Measurements from ENCODE around the gene TMEM150B.

TMEM150B gene

DNA sequence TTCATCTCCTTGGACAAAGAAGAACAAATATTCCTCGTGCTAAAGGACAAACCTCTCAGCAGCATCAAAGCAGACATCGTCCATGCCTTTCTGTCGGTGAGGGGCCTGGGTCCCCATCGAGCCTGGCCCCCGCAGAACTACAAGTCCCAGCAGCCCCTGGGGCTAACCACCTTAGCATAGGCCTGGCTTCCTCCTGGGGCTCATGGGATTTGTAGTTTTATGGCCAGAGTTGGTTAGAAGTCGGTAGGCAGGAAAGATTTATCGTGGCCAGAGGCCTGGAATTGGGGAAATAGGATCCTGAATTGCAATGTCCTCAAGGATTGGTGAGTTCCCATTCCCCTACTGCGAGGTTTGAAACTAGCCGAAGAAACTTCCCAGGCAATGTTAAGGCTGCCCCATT is 19.6 kb downstream of the TMEM150B start:
- DNase-seq: peak; percentile 16 to 53

DNA sequence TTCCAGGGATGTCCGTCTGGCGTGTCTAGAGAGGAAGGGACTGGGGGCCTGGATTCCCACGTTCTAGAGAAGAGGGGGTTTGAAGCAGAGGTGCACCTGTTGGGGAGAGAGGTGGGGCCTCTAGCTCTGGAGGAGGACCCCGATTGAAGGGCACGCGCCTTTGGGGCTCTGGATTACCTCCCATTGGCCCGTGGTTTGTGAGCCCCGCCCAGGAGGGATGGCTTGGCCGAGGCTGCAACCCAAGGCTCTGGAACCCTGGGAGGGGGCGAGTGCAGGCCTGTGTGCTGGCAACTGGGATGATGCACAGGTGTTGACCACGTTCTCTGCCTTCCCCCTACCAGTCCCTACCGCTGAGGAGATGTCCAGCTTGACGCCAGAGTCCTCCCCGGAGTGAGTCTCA is 20.2 kb downstream of the TMEM150B start:
- no peak for DNase-seq

DNA sequence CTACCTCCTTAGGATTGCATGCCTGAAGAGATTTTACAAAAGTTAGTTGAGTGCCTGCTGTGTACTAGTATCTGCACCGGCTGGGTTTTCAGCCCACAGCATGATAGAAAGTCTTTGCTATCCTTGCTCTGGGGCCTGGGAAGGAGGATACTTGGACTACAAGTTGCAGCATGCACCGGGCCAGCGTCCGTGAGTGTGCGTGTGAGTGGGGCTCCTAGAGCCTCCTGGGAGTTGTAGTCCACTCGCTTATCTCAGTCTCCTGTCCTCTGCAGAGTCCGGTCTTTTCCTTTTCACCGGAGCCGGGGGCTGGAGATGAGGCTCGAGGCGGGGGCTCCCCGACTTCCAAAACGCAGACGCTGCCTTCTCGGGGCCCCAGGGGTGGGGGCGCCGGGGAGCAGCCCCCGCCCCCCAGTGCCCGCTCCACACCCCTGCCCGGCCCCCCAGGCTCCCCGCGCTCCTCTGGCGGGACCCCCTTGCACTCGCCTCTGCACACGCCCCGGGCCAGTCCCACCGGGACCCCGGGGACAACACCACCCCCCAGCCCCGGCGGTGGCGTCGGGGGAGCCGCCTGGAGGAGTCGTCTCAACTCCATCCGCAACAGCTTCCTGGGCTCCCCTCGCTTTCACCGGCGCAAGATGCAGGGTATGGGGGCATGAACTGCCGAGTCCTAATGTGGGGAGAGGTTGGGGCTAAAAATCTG is 20.7 kb downstream of the TMEM150B start:
- peak; percentile 18 to 39 for DNase-seq

DNA sequence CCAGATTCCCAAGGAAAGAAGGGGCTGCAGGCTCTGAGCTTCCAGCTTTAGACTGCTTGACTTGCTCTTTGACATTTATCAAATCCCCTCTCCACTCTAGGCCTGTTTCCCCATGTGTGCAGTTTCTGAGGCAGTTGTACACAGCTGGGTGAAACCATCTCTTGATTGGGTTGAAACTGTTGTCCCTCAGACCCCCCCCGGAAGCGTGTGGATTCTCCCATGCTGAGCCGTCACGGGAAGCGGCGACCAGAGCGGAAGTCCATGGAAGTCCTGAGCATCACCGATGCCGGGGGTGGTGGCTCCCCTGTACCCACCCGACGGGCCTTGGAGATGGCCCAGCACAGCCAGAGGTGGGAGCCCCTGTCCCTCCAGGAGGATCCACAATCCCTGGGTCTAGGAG is 21.7 kb downstream of the TMEM150B start:
- no peak for DNase-seq

DNA sequence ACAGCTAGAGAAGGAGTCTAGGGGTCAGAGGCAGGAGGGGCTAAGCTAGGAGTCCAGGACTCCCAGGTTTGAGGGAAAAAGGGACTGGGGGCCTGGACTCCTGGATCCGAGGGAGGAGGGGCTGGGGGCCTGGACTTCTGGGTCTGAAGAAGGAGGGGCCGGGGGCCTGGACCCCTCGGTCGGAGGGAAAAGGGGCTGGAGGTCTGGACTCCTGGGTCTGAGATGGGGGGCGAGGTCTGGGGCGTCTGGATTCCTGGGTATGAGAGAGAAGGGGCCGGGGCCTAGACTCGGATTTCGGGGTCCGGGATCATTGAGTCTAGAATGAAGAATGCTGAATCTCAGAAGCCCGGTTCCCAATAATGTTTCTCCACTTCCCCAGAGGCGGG is 22.8 kb downstream of the TMEM150B start:
- no peak for DNase-seq

DNA sequence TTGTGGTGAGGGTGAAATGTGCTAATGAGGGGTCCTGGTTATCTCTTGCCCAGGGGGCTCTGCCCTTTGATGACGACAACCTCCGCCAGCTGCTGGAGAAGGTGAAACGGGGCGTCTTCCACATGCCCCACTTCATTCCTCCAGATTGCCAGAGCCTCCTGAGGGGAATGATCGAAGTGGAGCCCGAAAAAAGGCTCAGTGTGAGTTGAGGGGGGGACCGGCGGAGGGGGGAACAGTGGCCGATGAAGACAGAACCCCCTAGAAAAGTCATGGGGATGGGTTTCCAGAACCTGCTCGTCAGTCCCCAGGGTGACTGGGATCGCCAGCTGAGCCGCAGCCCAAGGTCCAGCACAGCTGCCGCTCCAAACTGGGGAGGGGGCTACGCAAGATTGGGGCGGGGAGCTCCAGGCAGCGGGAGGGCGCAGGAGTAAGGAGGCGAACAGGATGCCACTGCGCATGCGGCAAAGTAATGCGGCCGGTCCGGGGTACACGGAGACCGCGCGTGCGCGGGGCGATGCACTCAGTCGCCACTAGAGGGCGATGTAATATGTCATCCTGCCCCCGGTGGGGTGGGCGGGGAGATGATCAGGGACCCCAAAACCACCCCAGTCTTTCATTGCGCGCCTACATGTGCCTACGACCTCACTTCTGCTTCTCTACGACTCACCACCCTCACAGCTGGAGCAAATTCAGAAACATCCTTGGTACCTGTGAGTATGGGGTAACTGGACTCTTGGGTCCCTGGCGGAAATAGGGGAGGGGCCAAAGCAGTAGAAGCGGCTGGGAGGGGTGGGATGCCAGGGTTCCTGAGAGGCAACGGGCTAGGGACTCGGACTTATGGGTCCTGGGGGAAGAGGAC is 23.5 kb downstream of the TMEM150B start:
- peak; percentile 82 to 90 for DNase-seq

DNA sequence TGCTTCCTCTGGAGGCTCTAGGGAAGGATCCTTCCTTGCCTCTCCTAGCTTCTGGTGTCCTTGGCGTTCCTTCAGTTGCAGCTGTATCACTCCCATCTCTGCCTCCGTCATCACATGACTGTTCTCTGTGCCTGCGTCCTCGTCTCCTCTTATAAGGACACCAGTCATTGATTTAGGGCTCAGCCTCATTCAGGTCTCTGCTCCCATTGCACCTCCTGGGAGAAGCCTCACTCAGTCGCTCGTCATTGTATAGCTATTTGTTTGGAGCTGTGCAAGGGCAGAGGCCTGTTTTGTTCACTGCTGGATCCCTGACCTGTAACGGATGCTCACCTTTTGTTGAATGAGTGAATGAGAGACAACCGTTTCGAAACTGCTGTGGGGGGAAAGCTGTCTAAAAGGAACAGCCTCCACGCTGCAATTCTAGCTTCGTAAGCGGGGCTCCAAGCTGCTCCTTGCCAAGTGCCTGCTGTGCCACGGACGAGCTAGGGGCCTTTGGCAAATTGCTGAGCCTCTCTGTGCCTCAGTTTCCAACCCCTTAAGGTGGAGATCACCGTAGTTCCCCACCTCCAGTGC is 24.2 kb downstream of the TMEM150B start:
- no peak for DNase-seq

DNA sequence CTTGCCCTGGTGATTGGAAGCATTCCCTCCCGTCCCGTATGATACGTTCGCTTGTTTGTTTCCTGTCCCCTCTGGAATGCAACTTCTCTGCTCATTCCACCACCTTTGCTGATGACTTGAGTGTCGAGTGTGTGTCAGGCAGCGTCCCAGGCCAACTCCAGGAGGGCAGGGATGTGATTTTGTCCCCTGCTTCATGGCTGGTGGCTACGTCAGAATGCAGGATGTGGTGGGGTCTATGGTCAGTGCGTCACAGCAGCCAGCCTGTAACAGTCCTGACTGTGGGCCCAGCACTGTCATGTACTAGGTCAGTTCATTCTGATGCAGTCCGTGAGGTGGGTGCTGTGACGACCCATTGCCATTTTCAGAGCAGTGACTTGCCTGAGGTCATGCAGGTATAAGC is 25.1 kb downstream of the TMEM150B start:
- DNase-seq: no peak

DNA sequence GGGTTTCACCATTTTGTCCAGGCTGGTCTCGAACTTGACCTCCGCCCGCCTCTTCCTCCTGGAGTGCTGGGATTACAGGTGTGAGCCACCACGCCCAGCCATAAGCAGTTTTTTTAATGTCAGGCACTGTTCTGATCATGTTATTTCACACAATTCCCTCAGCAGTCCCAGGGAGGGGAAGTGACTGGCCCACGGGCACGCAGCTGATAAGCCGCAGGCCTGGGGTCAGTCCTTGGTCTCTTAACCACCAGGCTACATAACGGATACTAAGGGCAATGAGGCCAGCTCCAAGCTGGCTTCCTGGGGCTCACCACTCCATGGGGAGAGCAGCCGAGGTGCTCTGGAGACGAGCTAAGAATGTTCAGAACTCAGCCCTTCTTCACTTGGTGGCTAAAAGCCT is 27.9 kb downstream of the TMEM150B start:
- DNase-seq: peak in 1 of 2 donors; percentile 13

DNA sequence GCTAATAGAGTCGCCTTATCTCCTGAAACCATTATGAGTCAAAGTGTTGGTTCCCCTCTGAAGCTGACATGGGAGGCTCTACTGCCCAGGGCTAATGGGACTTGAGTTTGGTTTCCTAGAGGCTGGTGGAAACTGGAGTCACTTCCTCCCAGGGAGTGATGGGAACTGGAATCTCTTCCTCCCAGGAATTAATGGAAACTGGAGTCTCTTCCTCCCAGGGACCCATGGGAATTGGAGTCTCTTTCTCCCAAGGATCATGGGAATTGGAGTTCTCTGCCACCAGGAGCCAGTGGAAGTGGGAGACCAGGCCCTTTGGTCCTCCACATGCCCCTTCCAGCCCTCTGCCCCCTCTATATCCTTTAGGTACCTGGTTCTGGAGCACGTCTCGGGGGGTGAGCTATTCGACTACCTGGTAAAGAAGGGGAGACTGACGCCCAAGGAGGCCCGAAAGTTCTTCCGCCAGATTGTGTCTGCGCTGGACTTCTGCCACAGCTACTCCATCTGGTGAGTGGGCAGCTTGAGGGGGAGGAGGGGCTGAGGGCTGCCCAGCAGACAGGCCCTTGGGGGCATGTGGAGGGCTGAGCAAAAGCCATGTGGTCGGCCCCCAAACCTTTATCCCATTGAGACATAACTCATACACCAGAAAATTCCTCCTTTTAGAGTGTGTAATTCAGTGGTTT is 35.9 kb downstream of the TMEM150B start:
- no peak for DNase-seq

DNA sequence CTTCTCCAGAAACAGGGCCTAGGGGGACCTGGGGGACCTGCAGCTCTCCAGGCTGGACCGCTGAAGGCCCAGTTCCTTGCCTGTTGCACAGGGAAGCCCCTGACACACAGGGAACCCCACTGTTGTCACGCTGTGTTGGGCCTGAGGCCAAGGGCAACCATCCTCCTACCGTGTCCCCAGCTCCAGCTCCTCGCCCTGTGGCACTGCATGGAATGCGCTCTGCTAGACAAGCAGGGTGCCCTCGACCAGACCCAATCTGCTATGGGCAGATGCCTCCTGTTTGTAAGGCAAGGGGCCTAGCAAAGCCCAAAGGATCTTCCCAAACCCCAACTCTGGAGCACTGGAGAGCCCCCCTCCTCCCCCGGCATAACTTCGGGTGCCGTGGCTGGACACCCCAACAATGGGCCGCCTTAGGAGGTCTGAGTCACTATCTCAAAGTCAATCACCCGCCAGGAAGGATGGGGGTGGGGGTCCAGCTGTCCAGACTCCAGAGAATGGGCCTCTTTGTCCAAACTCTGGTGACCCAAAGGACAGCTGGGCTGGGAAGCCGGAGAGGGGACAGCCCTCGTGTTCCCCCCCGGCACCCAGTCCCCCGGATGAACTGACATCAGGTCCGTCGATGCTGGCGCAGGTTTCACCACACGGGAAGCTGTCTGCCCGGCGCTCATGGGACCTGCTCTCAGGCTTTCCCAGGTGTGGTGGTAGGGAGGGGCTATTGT is 37.6 kb downstream of the TMEM150B start:
- DNase-seq: no peak

DNA sequence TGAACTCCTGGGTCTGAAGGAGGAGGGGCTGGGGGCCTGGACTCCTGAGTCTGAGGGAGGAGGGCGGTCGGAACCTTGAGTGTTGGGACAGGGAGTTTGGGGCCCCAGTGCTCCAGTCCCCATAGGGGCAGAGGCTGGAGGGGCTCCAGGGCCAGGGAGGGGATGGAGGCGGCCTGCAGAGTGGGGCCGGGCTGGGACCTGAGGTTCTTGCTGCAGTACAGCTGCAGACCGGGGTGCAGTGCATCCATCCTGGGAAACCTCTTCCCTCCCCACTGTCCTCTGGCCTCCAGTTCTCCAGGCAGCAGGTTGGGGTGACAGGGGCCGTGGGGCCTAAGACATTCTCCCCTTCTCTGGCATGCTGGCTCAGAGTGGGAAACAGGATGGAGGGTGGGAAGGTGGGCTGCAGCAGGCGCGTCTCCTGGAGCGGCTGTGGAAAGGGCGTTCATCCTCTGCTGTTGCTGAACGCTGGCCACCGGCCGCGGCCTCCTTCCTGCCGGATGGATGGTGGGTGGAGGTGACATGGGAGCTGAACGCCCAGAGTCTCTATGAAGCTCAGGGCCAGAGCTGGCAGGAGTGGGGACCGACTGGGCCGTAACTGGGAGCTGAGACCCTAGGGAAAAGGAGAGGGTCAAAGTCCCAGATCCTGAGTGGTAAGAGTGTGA is 39.8 kb downstream of the TMEM150B start:
- no peak for DNase-seq

DNA sequence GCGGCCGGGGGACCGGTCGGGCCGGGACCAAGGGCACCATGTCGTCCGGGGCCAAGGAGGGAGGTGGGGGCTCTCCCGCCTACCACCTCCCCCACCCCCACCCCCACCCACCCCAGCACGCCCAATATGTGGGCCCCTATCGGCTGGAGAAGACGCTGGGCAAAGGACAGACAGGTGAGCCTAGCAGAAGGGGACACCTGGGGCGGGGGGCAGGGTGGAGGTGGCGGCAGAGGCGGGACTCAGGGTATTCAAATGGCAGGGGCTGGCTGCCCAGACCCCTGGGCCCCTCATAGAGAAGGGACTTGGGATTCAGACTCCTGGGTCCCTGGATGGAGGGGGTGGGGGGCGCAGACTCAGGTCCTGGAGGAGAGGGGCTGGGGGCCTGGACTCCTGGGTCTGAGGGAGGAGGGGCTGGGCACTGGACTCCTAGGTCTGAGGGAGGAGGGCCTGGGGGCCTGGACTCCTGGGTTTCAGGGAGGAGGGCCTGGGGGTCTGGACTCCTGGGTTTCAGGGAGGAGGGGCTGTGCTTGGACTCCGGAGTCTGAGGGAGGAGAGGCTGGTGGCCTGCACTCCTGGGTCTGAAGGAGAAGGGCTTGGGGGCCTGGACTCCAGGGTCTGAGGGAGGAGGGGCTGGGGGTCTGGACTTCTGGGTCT is 40.6 kb downstream of the TMEM150B start:
- no peak for DNase-seq

DNA sequence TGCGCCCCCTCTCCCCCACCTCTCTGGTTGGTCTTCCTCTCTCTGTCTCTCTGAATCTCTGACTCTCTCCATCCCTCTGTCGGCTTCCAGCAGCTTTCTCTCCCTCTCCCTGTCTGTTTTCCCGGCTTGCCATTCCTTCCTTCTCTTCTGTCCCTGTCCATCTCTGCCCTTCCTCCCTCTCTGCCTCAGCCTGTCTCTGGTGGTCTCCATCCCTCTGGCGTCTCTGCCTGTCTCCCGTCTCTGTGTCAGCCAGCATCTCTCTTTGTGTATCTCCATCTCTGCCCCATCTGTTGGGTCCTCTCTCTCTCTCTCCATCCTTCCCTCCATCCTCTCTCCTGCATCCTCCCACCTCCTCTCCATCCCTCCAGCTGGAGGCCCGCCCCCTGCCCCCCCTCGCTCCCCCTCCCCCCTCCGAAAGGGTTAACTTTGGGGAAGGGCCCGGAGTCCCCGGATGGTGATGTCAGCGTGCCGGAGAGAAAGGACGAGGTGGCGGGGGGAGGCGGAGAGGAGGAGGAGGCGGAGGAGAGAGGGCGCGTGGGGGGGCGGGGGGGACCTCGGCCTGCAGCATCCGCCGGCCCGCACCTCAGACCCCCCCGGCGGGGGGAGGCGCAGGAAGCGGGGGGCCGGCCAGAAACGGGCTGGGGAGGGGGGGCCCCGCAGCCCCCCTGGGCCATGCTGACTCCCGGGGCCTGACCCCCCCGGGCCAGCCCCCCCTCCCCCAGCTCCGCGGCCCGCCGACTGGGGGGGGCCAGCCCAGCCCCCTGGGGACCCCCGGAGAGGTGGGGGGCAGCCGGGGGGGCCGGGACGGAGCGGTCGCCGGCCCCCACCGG is 41.4 kb downstream of the TMEM150B start, which contains the start of gene BRSK1:
TSS of gene BRSK1 (plus strand) at position 450 of the 830 bp plus-strand sequence. CDS start 446 bp downstream, outside the sequence.
- no peak for DNase-seq

DNA sequence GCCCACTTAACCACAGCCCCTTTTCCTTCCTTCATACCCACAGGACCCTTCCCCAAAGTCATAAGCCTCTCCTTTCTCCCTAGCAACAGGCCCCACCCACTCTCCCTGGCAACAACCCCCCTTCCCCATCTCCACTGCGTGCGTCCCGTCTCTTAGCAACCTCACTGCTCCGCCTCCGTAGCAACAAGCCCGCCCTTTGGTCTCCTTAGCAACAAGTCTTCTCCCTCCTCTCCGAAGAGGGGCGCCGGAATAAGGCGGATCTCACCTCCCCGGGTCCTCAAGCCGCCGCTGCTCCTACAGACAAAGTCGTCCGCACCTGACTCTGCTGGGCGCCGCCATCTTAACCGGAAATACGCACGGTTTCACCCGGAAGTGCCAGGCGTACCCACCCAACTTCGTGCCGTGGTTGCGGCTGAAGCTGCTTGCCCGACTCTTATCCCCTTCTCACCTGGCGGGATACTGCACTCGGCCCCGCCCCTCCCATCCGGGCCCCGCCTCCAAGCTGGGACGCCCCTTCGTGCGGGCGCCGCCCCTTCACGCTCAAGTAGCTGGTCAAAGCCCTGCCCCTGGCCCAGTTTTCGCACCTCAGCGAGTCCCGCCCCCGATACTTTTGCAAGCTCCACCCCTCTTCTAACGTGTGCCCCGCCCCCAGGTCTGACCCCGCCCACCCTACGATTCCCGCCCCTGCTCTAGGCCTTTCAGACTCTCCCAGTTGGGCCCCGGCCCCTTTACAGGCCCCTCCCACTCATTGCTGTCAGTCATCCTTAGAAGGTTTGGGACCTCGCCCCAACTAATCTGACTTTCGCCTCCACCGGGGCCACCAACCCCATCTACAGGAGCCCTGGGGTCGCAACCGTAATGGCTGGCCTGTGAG is 45.1 kb downstream of the TMEM150B start, which contains the start of gene HSPBP1:
TSS of gene HSPBP1 (minus strand) at position 341 of the 874 bp plus-strand sequence. CDS start 502 bp downstream, outside the sequence.
- peak; percentile 84 to 89 for DNase-seq

DNA sequence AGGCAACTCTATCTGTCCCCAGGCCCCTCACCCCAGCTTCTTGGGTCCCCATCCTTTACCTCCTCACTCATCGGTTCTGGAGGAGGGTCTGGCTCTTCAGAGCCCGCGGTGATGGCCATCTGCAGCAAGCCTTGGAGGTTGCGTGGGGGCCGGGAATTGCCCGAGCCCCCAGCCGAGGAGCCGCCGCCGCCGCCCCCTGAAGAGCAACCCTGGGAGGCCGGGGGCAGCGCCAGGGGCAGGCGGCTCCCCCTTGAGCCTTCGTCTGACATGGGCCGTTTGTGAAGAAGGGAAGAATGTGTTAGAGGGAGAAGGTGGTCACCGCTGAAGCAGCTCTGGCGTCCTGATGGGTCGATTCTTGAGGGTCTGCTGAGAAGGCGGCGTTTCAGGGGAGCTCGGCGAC is 45.8 kb downstream of the TMEM150B start:
- no peak for DNase-seq

DNA sequence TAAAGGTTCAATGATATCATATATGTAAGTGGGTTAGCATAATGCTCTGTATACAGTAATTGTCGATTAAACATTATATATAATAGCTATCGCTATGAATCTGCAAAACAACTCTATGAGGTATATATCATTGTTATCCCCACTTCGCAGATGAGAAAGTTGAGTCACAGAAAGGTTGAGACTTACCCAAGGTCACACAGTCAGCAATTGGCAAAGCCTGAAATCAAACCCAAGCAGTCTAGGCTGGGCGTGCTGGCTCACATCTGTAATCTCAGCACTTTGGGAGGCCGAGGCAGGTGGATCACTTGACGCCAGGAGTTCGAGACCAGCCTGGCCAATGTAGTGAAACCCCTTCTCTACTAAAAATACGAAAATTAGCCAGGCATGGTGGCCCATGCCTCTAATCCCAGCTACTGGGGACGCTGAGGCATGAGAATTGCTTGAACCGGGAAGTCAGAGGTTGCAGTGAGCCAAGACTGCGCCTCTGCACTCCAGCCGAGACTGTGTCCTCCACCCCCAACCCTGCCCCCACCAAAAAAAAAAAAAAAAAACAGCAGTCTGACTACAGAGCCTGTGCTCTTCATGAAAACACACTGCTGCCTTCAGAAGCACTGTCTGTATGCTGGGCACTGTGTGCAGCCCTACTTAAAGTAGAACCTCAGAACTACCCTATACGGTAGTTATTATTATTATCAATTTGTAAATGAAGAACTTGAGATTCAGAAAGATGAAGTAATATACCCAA is 46.6 kb downstream of the TMEM150B start:
- no peak for DNase-seq

DNA sequence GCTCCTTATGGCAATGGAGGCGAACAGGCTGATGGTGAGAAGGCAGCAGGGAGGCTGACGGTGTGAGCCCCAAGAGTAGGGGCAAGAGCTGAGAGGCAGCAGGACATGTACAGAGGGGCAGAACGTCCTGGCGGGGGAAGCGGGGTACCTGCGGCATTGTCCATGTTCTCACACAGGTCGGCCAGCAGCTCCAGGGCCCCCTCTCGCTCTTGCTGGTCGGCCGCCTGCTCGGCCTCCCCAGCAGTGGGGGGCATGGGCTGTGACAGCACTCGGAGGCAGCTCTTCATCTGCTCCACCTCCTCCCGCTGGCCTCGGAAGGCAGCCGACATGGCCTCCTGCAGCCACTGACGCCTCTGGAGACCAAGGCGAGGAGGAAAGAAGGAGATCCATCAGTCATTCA is 47.6 kb downstream of the TMEM150B start:
- no peak for DNase-seq
